SU-DHL-6 (cell line): ENCODE data around the gene GRM5.

ENCODE experiments used
- H2AFZ ChIP-seq: fragments of 200-600 bp; sonication (generic); 2 replicates; pipeline ENCODE4 v1.6.1; 2014; ENCODE audit warnings: low read depth, mild to moderate bottlenecking, moderate library complexity, mixed read lengths, antibody characterized with exemption, low read length; ENCODE audit not compliant: severe bottlenecking
- H3F3A ChIP-seq: fragments of 200-600 bp; shearing (Covaris generic); 2 replicates; pipeline ENCODE4 v1.6.0; 2016; ENCODE audit warnings: antibody characterized with exemption, mild to moderate bottlenecking; ENCODE audit not compliant: insufficient read depth
- H3K27ac ChIP-seq: fragments of 200-600 bp; sonication (generic); 2 replicates; pipeline ENCODE4 v1.5.1; 2016; ENCODE audit warnings: low read depth, mild to moderate bottlenecking, low read length, moderate library complexity, mixed read lengths
- H3K27me3 ChIP-seq: fragments of 200-600 bp; sonication (generic), shearing (Covaris generic); 2 replicates; pipeline ENCODE4 v1.6.0; 2014; ENCODE audit warnings: mild to moderate bottlenecking, low read length
- H3K36me3 ChIP-seq: fragments of 200-600 bp; sonication (generic); 2 replicates; pipeline ENCODE4 v1.6.1; 2014; ENCODE audit warnings: mild to moderate bottlenecking, low read length, mixed read lengths
- H3K4me2 ChIP-seq: fragments of 300-600, 200-600 bp; shearing (Covaris generic), sonication (generic); 2 replicates; pipeline ENCODE4 v1.6.0; 2014; ENCODE audit warnings: low read length, low read depth, mild to moderate bottlenecking; ENCODE audit not compliant: poor library complexity, severe bottlenecking
- H3K4me3 ChIP-seq: fragments of 200-600 bp; sonication (generic); 2 replicates; pipeline ENCODE4 v1.5.1; 2014; ENCODE audit warnings: antibody characterized with exemption, low read length, mild to moderate bottlenecking, mixed read lengths; ENCODE audit not compliant: insufficient read depth, poor library complexity, severe bottlenecking
- H3K79me2 ChIP-seq: fragments of 200-600 bp; sonication (generic); 2 replicates; pipeline ENCODE4 v1.6.1; 2014; ENCODE audit warnings: mild to moderate bottlenecking, low read length, moderate library complexity; ENCODE audit not compliant: insufficient read depth
- H3K9ac ChIP-seq: fragments of 200-600 bp; sonication (generic); 2 replicates; pipeline ENCODE4 v1.7.0; 2014; ENCODE audit warnings: mild to moderate bottlenecking, low read length
- H3K9me2 ChIP-seq: fragments of 200-600 bp; sonication (generic); replicated peaks from 2 replicates; pipeline ENCODE4 v1.6.1; 2014; ENCODE audit warnings: low read length; ENCODE audit not compliant: insufficient read depth
- H3K9me3 ChIP-seq: fragments of 200-600 bp; sonication (generic); 2 replicates; pipeline ENCODE4 v1.6.1; 2014; ENCODE audit warnings: low read length, mixed read lengths; ENCODE audit not compliant: insufficient read depth
- H4K20me1 ChIP-seq: fragments of 200-600 bp; sonication (generic); 2 replicates; pipeline ENCODE4 v1.6.1; 2014; ENCODE audit warnings: low read depth, mild to moderate bottlenecking, antibody characterized with exemption, low read length, moderate library complexity, mixed read lengths
- CTCF ChIP-seq: fragments of 200-600 bp; sonication (generic); IDR thresholded peaks from one replicate; pipeline ENCODE4 v1.5.1; 2017; ENCODE audit warnings: antibody characterized with exemption, mild to moderate bottlenecking, low read length, moderate library complexity; ENCODE audit not compliant: insufficient read depth, poor library complexity, severe bottlenecking
- EZH2phosphoT487 ChIP-seq: fragments of 200-600 bp; sonication (generic), shearing (Covaris generic); conservative IDR thresholded peaks from 2 replicates; pipeline ENCODE4 v1.6.1; 2018; ENCODE audit warnings: mild to moderate bottlenecking, antibody characterized with exemption, low read length, moderate library complexity, mixed read lengths

The GRM5 gene

DNA sequence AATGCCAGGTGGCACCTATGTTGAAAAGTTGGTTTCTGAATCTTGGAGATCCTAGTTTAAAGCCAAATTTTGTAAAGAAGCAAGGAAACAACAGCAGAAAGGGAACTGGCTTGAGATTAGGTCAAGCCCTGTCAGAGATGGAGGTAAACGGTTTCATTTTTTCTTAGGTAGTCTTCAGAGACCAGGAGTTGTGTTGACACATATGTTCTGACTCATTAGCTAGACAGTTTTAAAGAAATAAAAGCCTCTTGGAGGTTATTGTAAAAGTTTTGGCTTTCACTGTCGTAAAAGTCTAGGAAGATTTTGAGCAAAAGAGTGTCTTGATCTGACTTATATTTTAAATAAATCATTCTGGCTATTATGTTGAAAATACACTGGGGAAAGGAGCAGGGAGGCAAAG, 576.8 kb downstream of the GRM5 start:
- Histone ChIP-seq H2AFZ (no peak overlapping the region), H3F3A (no peaks in the 10 kb centered on the region), H3K9ac (no peak overlapping the region), H3K27ac (no peak overlapping the region), H3K27me3 (no peaks in the 10 kb centered on the region), H3K4me3 (no peak overlapping the region), H3K9me3 (no peaks in the 10 kb centered on the region), H3K4me2 (no peak overlapping the region), H3K36me3 (no peaks in the 10 kb centered on the region), H3K79me2 (no peaks in the 10 kb centered on the region), H3K9me2 (no peaks in the 10 kb centered on the region), H4K20me1 (no peaks in the 10 kb centered on the region)
- TF ChIP-seq CTCF = no peak
- TF ChIP-seq EZH2phosphoT487 = no peak

- H3K9me2 ChIP-seq = no peaks in the 10 kb centered on the region
- no peaks in the 10 kb centered on the region for H3K9me3 ChIP-seq
- H3K27ac ChIP-seq = no peak overlapping the region
- H3K79me2 ChIP-seq = no peaks in the 10 kb centered on the region
- no peaks in the 10 kb centered on the region for H3F3A ChIP-seq
- H3K4me3 ChIP-seq = no peak overlapping the region
- H3K9ac ChIP-seq = no peak overlapping the region
- H3K4me2 ChIP-seq = no peak overlapping the region
- no peaks in the 10 kb centered on the region for H4K20me1 ChIP-seq
- H2AFZ ChIP-seq = no peak overlapping the region
- no peaks in the 10 kb centered on the region for H3K36me3 ChIP-seq
- no peak for TF ChIP-seq EZH2phosphoT487
- TF ChIP-seq CTCF = no peak
- H3K27me3 ChIP-seq = no peaks in the 10 kb centered on the region
Measured at GRCh38 chr11:88487646-88488045, 578.1 kb downstream of the GRM5 start.

GRCh38 chr11:88484873-88485621, 580.7 kb downstream of the GRM5 start:
- no peak overlapping the region for H3K27ac ChIP-seq
- no peak overlapping the region for H2AFZ ChIP-seq
- TF ChIP-seq EZH2phosphoT487 = no peak
- TF ChIP-seq CTCF = peak; percentile 65

More at GRCh38 chr11:88484873-88485621, 580.7 kb downstream of the GRM5 start:
- H3K9ac ChIP-seq = no peak overlapping the region
- H3K36me3 ChIP-seq = no peaks in the 10 kb centered on the region
- H3F3A ChIP-seq = no peaks in the 10 kb centered on the region
- no peaks in the 10 kb centered on the region for H3K79me2 ChIP-seq
- H3K4me3 ChIP-seq = no peak overlapping the region
- H3K27me3 ChIP-seq = no peaks in the 10 kb centered on the region
- no peaks in the 10 kb centered on the region for H3K9me2 ChIP-seq
- no peaks in the 10 kb centered on the region for H3K9me3 ChIP-seq
- H4K20me1 ChIP-seq = no peaks in the 10 kb centered on the region
- H3K4me2 ChIP-seq = no peak overlapping the region
